ENCODE results near the gene HDDC2.

HDDC2 gene

GRCh38 chr6:125301435-125302391 lies at the start of gene HDDC2:
HDDC2 (minus strand) TSS chr6:125301967; CDS start chr6:125301932, 35 bp downstream.
- peak; percentile 36 to 79 (median 77) for DNase-seq

- DNase-seq, result no peak
These were observed 45.3 kb upstream of the HDDC2 start for GRCh38 chr6:125346926-125347563.

GRCh38 chr6:125346201-125346925 lies 44.6 kb upstream of the HDDC2 start:
- peak in 1 of 3 experiments; percentile 47 for DNase-seq

GRCh38 chr6:125341460-125341859 lies 39.7 kb upstream of the HDDC2 start:
- no peak for DNase-seq

- DNase-seq, result no peak
These were observed 39.2 kb upstream of the HDDC2 start for GRCh38 chr6:125340991-125341390.

- DNase-seq, result no peak
These were observed 38.5 kb upstream of the HDDC2 start for GRCh38 chr6:125340175-125340835.

- DNase-seq, result no peak
These were observed 37.9 kb upstream of the HDDC2 start for GRCh38 chr6:125339653-125340052.

- DNase-seq, result no peak
These were observed 36.6 kb upstream of the HDDC2 start for GRCh38 chr6:125338381-125338780.

GRCh38 chr6:125337706-125338105 lies 35.9 kb upstream of the HDDC2 start:
- no peak for DNase-seq

- no peak for DNase-seq
These were observed 30.9 kb upstream of the HDDC2 start for GRCh38 chr6:125332664-125333063.

GRCh38 chr6:125325586-125325985 lies 23.8 kb upstream of the HDDC2 start:
- no peak for DNase-seq

GRCh38 chr6:125323376-125323775 lies 21.6 kb upstream of the HDDC2 start:
- DNase-seq, result no peak

GRCh38 chr6:125316621-125317020 lies 14.9 kb upstream of the HDDC2 start:
- DNase-seq, result no peak

GRCh38 chr6:125315548-125315947 lies 13.8 kb upstream of the HDDC2 start:
- no peak for DNase-seq

- DNase-seq, result peak; percentile 50 to 82 (median 65)
These were observed 12.3 kb upstream of the HDDC2 start for GRCh38 chr6:125314009-125314581.

- peak in 1 of 3 experiments; percentile 40 for DNase-seq
These were observed 11.2 kb upstream of the HDDC2 start for GRCh38 chr6:125312950-125313349.

GRCh38 chr6:125312478-125312877 lies 10.7 kb upstream of the HDDC2 start:
- no peak for DNase-seq

- DNase-seq, result peak; percentile 21 to 82 (median 67)
These were observed 9.4 kb upstream of the HDDC2 start for GRCh38 chr6:125310994-125311649.

- peak in 1 of 3 experiments; percentile 4 for DNase-seq
These were observed 6.3 kb upstream of the HDDC2 start for GRCh38 chr6:125307964-125308615.

- DNase-seq, result no peak
These were observed 5.5 kb upstream of the HDDC2 start for GRCh38 chr6:125307150-125307838.

- no peak for DNase-seq
These were observed 5.0 kb upstream of the HDDC2 start for GRCh38 chr6:125306756-125307149.
